Fibroblast of peridontal ligament (primary cell): ENCODE results near the gene RHBDF1.

Experiments used
- DNase-seq: peaks from one replicate; pipeline ENCODE4 v3.0.0-alpha.2; 2010; ENCODE audit errors: extremely low read depth

RHBDF1 gene

GRCh38 chr16:75580-76501 is 3.4 kb upstream of the RHBDF1 start:
- peak; percentile 81 for DNase-seq

- no peak for DNase-seq
Observed at GRCh38 chr16:74747-75334, 2.4 kb upstream of the RHBDF1 start.

GRCh38 chr16:74051-74746 is 1.8 kb upstream of the RHBDF1 start:
- no peak for DNase-seq

GRCh38 chr16:71540-72401 is 660 bp downstream of the RHBDF1 start:
- peak; percentile 65 for DNase-seq

GRCh38 chr16:71210-71539 is 1.3 kb downstream of the RHBDF1 start:
- no peak for DNase-seq

GRCh38 chr16:69181-69580 is 3.2 kb downstream of the RHBDF1 start:
- DNase-seq, result no peak

- DNase-seq, result no peak
Observed at GRCh38 chr16:67884-68789, 4.3 kb downstream of the RHBDF1 start.

GRCh38 chr16:67183-67791 is 5.1 kb downstream of the RHBDF1 start:
- DNase-seq, result no peak

- DNase-seq, result no peak
Observed at GRCh38 chr16:66309-67182, 5.9 kb downstream of the RHBDF1 start.

GRCh38 chr16:65745-66144 is 6.7 kb downstream of the RHBDF1 start:
- peak; percentile 64 for DNase-seq

- no peak for DNase-seq
Observed at GRCh38 chr16:64914-65255, 7.5 kb downstream of the RHBDF1 start.

- no peak for DNase-seq
Observed at GRCh38 chr16:63998-64913, 8.2 kb downstream of the RHBDF1 start.

GRCh38 chr16:63466-63865 is 9.0 kb downstream of the RHBDF1 start:
- no peak for DNase-seq

- no peak for DNase-seq
Observed at GRCh38 chr16:62968-63391, 9.5 kb downstream of the RHBDF1 start.

GRCh38 chr16:62283-62967 is 10.0 kb downstream of the RHBDF1 start:
- no peak for DNase-seq

GRCh38 chr16:61879-62281 is 10.6 kb downstream of the RHBDF1 start:
- DNase-seq, result no peak

- DNase-seq, result no peak
Observed at GRCh38 chr16:60929-61878, 11.2 kb downstream of the RHBDF1 start.
